Measurements from ENCODE around the gene RPL36AL. TPM values are rescaled to one million over a fixed set of nuclear protein-coding genes. Genes with fewer than 3 reads are reported as not detected.
"Not testable (repeated sequence)": the region's sequence is repeated elsewhere in the genome, so short reads cannot be mapped to it uniquely, and the experiment has no call there.

The RPL36AL gene
- total RNA-seq = 100 to 1,000 TPM; 250 to 266 TPM

DNA sequence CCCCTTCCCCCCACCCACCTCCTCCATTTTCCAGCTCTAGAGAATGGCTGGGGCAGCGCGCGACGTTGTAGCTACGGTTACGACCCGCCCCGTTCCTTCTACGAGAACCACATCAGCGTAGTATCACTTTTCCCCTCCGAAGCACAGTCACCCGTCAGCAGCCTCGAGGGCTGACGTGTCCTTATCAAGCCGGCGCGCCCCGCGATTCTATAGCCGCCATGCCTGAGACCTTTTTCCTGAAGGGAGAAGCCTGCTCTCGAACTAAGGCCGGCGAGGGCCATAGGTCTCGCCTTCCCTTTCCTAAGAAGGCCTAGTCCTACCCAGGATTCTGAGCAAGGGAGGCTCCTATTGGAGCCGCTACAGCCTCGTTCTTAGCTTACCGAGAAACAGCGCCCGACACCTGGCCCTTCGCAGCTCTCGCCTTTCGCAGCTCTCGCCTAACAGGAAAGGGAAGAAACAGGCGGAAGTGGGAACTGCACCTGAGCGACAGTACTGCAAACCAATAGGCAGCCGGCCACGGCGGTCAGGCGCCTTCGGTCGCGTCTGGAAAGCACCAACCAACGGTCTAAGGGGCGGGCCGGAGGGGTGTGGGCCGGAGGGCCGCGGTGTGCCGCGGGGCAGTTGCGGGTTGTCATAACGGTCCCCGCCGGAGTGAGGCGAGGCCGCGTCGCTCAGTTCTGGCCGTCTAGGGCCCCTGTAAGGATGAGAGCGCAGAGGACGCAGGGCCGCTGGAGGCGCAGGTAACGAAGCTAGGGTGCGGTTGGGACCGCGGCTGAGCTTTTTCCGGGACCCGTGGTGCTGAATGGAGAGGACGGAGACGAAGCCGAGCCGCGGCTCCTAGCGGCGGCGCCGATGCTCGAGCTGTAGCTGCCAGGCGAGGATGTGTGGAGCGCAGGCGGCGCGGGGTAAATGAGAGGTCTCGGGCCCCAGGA lies at the start of gene RPL36AL, which contains the start of gene MGAT2:
Gene RPL36AL, minus strand, starts transcription at position 445 of the 932 bp plus-strand sequence. CDS start 1,522 bp downstream, outside the sequence.
Gene MGAT2, plus strand, starts transcription at position 618 of the 932 bp plus-strand sequence. CDS start 470 bp downstream, outside the sequence.
- intact Hi-C loops (cut with micrococcal nuclease) = loop anchor here (1.0 to 5.0 kb wide), 14 partner anchors 14 to 1106 kb away; partner anchors contain the start of genes DMAC2L, KLHDC2, L2HGDH and LRR1
- Mint-ChIP-seq H3K27me3 (ENCODE audit: low read depth) (no peaks in the 10 kb centered on the region), H3K27ac (peak within 1 kb of the TSS; percentile 97), H3K4me3 (peak within 1 kb of the TSS; percentile 97), H3K4me1 (ENCODE audit: low read depth) (peaks cover 52% of the 10 kb centered on the region), H3K36me3 (ENCODE audit: low read depth) (peaks cover 46% of the 10 kb centered on the region), H3K9me3 (no peaks in the 10 kb centered on the region)
- CTCF ChIA-PET = interaction anchor here (0.7 to 5.7 kb wide), 12 partner anchors 12 to 477 kb away, joined by 3 to 77 read pairs (median 4); partner anchors contain the start of genes DNAAF2, KLHDC2, LRR1 and NEMF
- DNase-seq = peak; percentile 97

DNA sequence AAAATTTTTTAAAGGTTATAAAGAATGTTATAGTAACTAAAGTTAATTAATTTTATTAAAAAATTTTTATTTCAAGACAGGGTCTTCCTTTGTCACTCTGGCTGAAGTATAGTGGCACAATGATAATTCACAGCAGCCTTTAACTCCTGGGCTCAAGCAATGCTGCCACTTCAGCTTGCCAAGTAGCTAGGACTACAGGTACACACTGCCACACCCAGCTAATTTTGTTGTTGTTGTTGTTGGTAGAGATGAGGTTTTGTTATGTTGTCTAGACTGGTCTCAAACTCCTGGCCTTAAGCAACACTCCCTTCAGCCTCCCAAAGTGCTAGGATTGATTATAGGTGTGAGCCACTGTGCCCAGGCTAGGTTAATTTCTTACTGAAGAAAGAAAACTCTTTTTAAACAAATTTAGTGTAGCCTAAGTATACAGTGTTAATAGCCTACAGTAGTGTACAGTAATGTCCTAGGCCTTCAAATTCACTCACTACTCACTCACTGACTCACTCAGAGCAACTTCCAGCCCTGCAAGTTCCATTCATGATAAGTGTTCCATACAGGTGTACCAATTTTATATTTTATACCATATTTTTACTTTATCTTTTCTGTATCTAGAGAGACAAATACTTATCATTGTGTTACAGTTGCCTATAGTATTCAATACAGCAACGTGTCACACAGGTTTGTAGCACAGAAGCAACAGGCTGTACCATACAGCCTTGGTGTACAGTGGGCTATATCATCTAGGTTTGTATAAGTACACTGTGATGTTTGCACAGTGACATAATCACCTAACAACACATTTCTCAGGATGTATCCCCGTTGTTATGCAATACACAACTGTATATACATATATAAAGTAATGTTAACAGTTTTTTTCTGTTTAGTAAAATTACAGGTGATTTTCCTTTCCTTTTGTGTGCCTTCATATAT lies 39.4 kb upstream of the RPL36AL start:
- Mint-ChIP-seq H3K9me3 (no peaks in the 10 kb centered on the region), H3K4me3 (no peak overlapping the region), H3K27ac (no peak overlapping the region), H3K4me1 (ENCODE audit: low read depth) (no peaks in the 10 kb centered on the region), H3K36me3 (ENCODE audit: low read depth) (peaks cover 12% of the 10 kb centered on the region), H3K27me3 (ENCODE audit: low read depth) (no peaks in the 10 kb centered on the region)
- intact Hi-C loops (cut with micrococcal nuclease) = no loop called here
- CTCF ChIA-PET = interaction anchor here (1.0 to 1.3 kb wide), 2 partner anchors 22 to 26 kb away, joined by 3 read pairs; no protein-coding TSS in a partner anchor
- DNase-seq = no peak

DNA sequence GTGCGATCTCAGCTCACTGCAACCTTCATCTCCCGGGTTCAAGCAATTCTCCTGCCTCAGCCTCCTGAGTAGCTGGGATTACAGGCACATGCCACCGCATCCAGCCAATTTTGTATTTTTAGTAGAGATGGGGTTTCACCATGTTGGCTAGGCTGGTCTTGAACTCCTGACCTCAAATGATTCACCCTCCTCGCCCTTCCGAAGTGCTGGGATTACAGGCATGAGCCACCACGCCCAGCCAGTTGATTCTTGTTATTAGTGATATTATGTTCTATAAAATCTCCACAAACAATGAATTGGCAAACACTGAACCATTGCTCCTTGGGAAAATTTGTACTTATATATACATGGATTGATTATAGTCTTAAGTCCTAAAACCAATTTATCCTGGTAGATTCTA lies 37.1 kb upstream of the RPL36AL start:
- H3K36me3 Mint-ChIP-seq (ENCODE audit: low read depth); H3K9me3 Mint-ChIP-seq; H3K27ac Mint-ChIP-seq; intact Hi-C loops (cut with micrococcal nuclease); H3K4me1 Mint-ChIP-seq (ENCODE audit: low read depth); H3K4me3 Mint-ChIP-seq; DNase-seq; H3K27me3 Mint-ChIP-seq (ENCODE audit: low read depth): not testable (repeated sequence)
- CTCF ChIA-PET = interaction anchor here (0.7 to 1.2 kb wide), 2 partner anchors 53 to 71 kb away, joined by 4 to 5 read pairs; no protein-coding TSS in a partner anchor

DNA sequence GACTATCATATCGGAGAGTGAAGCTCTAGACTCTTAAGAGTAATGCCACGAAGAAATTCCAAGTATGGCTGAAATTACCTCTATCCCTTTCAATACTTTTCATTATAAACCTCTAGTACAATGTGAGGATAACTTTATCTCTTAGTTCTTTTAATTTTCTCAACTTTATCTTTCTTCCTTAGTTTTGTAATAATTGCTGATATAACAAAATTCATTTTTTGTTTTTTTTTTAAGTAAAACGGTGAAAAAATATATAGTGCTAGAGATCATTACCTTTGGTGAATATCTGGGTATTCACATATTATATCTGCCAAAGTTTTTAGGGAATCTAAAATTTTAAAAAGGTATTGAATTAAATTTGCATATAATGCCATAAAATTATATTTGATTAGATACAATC lies 34.1 kb upstream of the RPL36AL start:
- intact Hi-C loops (cut with micrococcal nuclease) = no loop called here
- peaks cover 14% of the 10 kb centered on the region for H3K36me3 Mint-ChIP-seq (ENCODE audit: low read depth)
- H3K4me1 Mint-ChIP-seq (ENCODE audit: low read depth) = no peaks in the 10 kb centered on the region
- no peaks in the 10 kb centered on the region for H3K27me3 Mint-ChIP-seq (ENCODE audit: low read depth)
- CTCF ChIA-PET = interaction anchor here (0.6 kb wide), 2 partner anchors 30 to 111 kb away, joined by 3 read pairs; no protein-coding TSS in a partner anchor
- H3K4me3 Mint-ChIP-seq = no peak overlapping the region
- no peak for DNase-seq
- no peak overlapping the region for H3K27ac Mint-ChIP-seq
- no peaks in the 10 kb centered on the region for H3K9me3 Mint-ChIP-seq

- CTCF ChIA-PET = no interaction called here
- H3K4me1 Mint-ChIP-seq (ENCODE audit: low read depth) = no peaks in the 10 kb centered on the region
- H3K27ac Mint-ChIP-seq = no peak overlapping the region
- no peaks in the 10 kb centered on the region for H3K9me3 Mint-ChIP-seq
- peaks cover 14% of the 10 kb centered on the region for H3K36me3 Mint-ChIP-seq (ENCODE audit: low read depth)
- H3K4me3 Mint-ChIP-seq = no peak overlapping the region
- no peak for DNase-seq
- intact Hi-C loops (cut with micrococcal nuclease) = no loop called here
- no peaks in the 10 kb centered on the region for H3K27me3 Mint-ChIP-seq (ENCODE audit: low read depth)
Observed at GRCh38 chr14:49653508-49653907, 33.1 kb upstream of the RPL36AL start.

GRCh38 chr14:49642163-49642562 lies 21.7 kb upstream of the RPL36AL start:
- Mint-ChIP-seq H3K36me3 (ENCODE audit: low read depth) (peaks cover 39% of the 10 kb centered on the region), H3K4me1 (ENCODE audit: low read depth) (peaks cover 44% of the 10 kb centered on the region), H3K4me3 (no peak overlapping the region), H3K27ac (peak overlapping the region; percentile 8), H3K9me3 (no peaks in the 10 kb centered on the region), H3K27me3 (ENCODE audit: low read depth) (no peaks in the 10 kb centered on the region)
- CTCF ChIA-PET = interaction anchor here (1.2 kb wide), 1 partner anchor 676 kb away, joined by 3 read pairs; no protein-coding TSS in a partner anchor
- DNase-seq = no peak
- intact Hi-C loops (cut with micrococcal nuclease) = no loop called here

GRCh38 chr14:49641697-49642129 lies 21.3 kb upstream of the RPL36AL start:
- no peak for DNase-seq
- Mint-ChIP-seq H3K9me3 (no peaks in the 10 kb centered on the region), H3K27me3 (ENCODE audit: low read depth) (no peaks in the 10 kb centered on the region), H3K36me3 (ENCODE audit: low read depth) (peaks cover 37% of the 10 kb centered on the region), H3K27ac (peak overlapping the region; percentile 8), H3K4me1 (ENCODE audit: low read depth) (peaks cover 47% of the 10 kb centered on the region), H3K4me3 (no peak overlapping the region)
- intact Hi-C loops (cut with micrococcal nuclease) = no loop called here
- CTCF ChIA-PET = no interaction called here

- intact Hi-C loops (cut with micrococcal nuclease) = no loop called here
- CTCF ChIA-PET = no interaction called here
- DNase-seq = no peak
- Mint-ChIP-seq H3K36me3 (ENCODE audit: low read depth) (peaks cover 37% of the 10 kb centered on the region), H3K9me3 (no peaks in the 10 kb centered on the region), H3K4me3 (no peak overlapping the region), H3K4me1 (ENCODE audit: low read depth) (peaks cover 55% of the 10 kb centered on the region), H3K27ac (no peak overlapping the region), H3K27me3 (ENCODE audit: low read depth) (no peaks in the 10 kb centered on the region)
Observed at GRCh38 chr14:49640540-49641417, 20.4 kb upstream of the RPL36AL start.

DNA sequence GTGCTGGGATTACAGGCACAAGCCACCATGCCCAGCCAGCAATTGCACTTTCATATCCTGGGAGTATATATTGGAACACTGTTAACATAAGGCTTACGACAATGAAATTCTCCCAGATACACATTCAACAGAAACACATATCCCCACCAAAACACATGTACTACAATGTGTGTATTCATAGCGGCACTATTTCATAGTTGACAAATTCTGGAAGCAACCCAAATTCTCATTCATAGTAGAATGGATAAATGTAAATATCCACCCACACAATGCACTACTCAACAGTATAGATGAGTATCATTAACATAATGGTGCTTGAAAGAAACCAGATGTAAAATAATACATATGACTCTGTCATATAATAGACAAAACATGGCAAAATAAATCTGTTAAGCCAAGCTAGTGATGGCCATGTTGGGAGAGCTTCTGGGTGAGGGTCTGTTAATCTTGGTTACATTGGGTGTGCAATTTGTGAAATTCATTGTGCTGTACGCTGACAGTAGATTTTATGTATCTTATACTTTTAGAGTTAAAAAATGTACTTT lies 17.2 kb upstream of the RPL36AL start:
- Mint-ChIP-seq H3K9me3 (no peaks in the 10 kb centered on the region), H3K27ac (no peak overlapping the region), H3K27me3 (ENCODE audit: low read depth) (no peaks in the 10 kb centered on the region), H3K36me3 (ENCODE audit: low read depth) (peaks cover 37% of the 10 kb centered on the region), H3K4me3 (no peak overlapping the region), H3K4me1 (ENCODE audit: low read depth) (peaks cover 57% of the 10 kb centered on the region)
- CTCF ChIA-PET = interaction anchor here (0.8 to 1.0 kb wide), 3 partner anchors 21 to 176 kb away, joined by 3 to 4 read pairs (median 3); no protein-coding TSS in a partner anchor
- intact Hi-C loops (cut with micrococcal nuclease) = no loop called here
- DNase-seq = no peak

DNA sequence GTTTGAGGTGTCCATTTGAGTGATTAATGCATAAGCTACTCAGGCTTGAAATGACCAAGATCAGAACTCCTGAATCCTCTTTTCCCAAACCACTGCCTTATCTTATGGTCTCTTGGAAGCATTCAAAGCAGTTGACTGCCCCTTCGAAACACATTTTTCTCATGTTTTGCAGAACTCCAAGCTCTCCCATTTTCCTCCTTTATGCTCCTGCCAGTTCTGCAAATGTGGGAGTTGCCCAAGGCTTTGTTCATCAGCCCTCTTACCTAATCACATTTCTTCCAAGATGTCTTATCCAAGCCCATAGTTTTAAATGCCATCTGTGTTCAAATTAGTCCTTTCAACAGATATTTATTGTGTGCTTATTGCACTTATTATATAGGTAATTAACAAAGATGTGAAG lies 16.4 kb upstream of the RPL36AL start:
- CTCF ChIA-PET = interaction anchor here (0.8 kb wide), 2 partner anchors 20 to 176 kb away, joined by 3 to 4 read pairs; no protein-coding TSS in a partner anchor
- H3K4me3 Mint-ChIP-seq = peak overlapping the region; percentile 20
- H3K27me3 Mint-ChIP-seq (ENCODE audit: low read depth) = no peaks in the 10 kb centered on the region
- intact Hi-C loops (cut with micrococcal nuclease) = no loop called here
- H3K36me3 Mint-ChIP-seq (ENCODE audit: low read depth) = peaks cover 34% of the 10 kb centered on the region
- H3K27ac Mint-ChIP-seq = peak overlapping the region; percentile 93
- DNase-seq = no peak
- no peaks in the 10 kb centered on the region for H3K9me3 Mint-ChIP-seq
- H3K4me1 Mint-ChIP-seq (ENCODE audit: low read depth) = peaks cover 53% of the 10 kb centered on the region
